ENCODE measurements around the gene IL3.

- TF ChIP-seq POLR2A (IDR thresholded peaks at IDR 0.05) (no peak), CTCF (IDR thresholded peaks at IDR 0.05 in 4 of 5, conservative IDR thresholded peaks at IDR 0.05 in 1 of 5) (no peak)
These were observed 40.3 kb downstream of the IL3 start for GRCh38 chr5:132100672-132101261.

All from gastrocnemius medialis (tissue), 4 donors.